HepG2 (cell line): Measurements from ENCODE around the gene TIPRL. TPM values are rescaled to one million over a fixed set of nuclear protein-coding genes. Genes with fewer than 3 reads are reported as not detected.

Source experiments
- ATAC-seq: fragments of 200-7000 bp; cut with Tn5 transposase; 3 replicates; pipeline ENCODE4 v1.9.1; 2020; ENCODE audit warnings: mild to moderate bottlenecking, moderate library complexity
- BruUV-seq: library from RNA; stranded (reverse); fragments of 400-500 nt; replicated peaks from 2 replicates; lab custom pipeline; 2021; lab: Mats Ljungman, UMichigan
- CTCF ChIA-PET: fragments of 300-600 bp; formaldehyde crosslinking; extraction: SDS; loops from one replicate; lab custom pipeline; 2021; ENCODE audit warnings: low total read pairs, inconsistent platforms, low intra/inter-chr PET ratio; lab: Yijun Ruan, JAX
- POLR2A ChIA-PET: fragments of 350-600 bp; sonication (Branson Sonifier 250); formaldehyde crosslinking; loops from one replicate; lab custom pipeline; 2020; ENCODE audit warnings: antibody characterized with exemption, inconsistent platforms; lab: Yijun Ruan, JAX
- DNase-seq: peaks from one replicate; pipeline ENCODE4 v3.0.0-alpha.2; 2015; ENCODE audit warnings: low spot score
- FAIRE-seq: peaks from 3 replicates; lab custom pipeline; 2011; peaks lifted over from hg19 to GRCh38; lab: Jason Lieb, UNC
- H2AFZ ChIP-seq: one replicate; pipeline ENCODE4 v1.6.1; 2011; ENCODE audit warnings: low read length, inconsistent platforms
- H3K27ac ChIP-seq: fragments of 300-600 bp; 3 replicates; pipeline ENCODE4 v1.8.0; 2011; ENCODE audit warnings: mixed run types, mild to moderate bottlenecking, mixed read lengths, low read length, inconsistent platforms; ENCODE audit not compliant: insufficient read depth; ENCODE audit errors: extremely low read length
- H3K27me3 ChIP-seq, 2 experiments: fragments of 200-600 bp in 1 of 2; 2 replicates in 1 of 2; 3 replicates in 1 of 2; pipeline versions ENCODE4 v1.6.0 to v1.8.0; 2011; ENCODE audit warnings: low read length in 2 of 2, mild to moderate bottlenecking in 2 of 2, moderate library complexity in 2 of 2, inconsistent platforms in 1 of 2; ENCODE audit not compliant: insufficient read depth in 2 of 2, control insufficient read depth in 1 of 2
- H3K36me3 ChIP-seq, 2 experiments: fragments of 200-600 bp in 1 of 2; replicated peaks in 1 of 2; 2 replicates in 1 of 2; 3 replicates in 1 of 2; pipeline versions ENCODE4 v1.5.1 to v1.8.0; 2011; ENCODE audit warnings: low read length in 2 of 2, inconsistent platforms in 1 of 2; ENCODE audit not compliant: insufficient read depth in 2 of 2, control insufficient read depth in 1 of 2
- H3K4me1 ChIP-seq: 2 replicates; pipeline ENCODE4 v1.5.1; 2012; ENCODE audit warnings: low read length, inconsistent platforms; ENCODE audit not compliant: insufficient read depth
- H3K4me2 ChIP-seq: 2 replicates; pipeline ENCODE4 v1.6.0; 2011; ENCODE audit warnings: low read depth, low read length, inconsistent platforms
- H3K4me3 ChIP-seq, 3 experiments: fragments of 200-600 bp in 1 of 3; sonication (generic), shearing (Covaris generic) in 1 of 3; replicated peaks in 1 of 3; 2 replicates each; pipeline ENCODE4 v1.5.1; 2011 to 2016; ENCODE audit warnings: low read length in 3 of 3, inconsistent platforms in 2 of 3, low read depth in 2 of 3, mild to moderate bottlenecking in 2 of 3, control low read depth in 1 of 3, mixed read lengths in 1 of 3; ENCODE audit not compliant: insufficient read depth in 1 of 3
- H3K79me2 ChIP-seq: one replicate; pipeline ENCODE4 v1.6.1; 2011; ENCODE audit warnings: low read length, inconsistent platforms; ENCODE audit not compliant: insufficient read depth
- H3K9ac ChIP-seq: 2 replicates; pipeline ENCODE4 v1.6.0; 2011; ENCODE audit warnings: mild to moderate bottlenecking, low read depth, low read length, inconsistent platforms; ENCODE audit not compliant: insufficient read depth
- H3K9me3 ChIP-seq: 2 replicates; pipeline ENCODE4 v1.5.1; 2012; ENCODE audit warnings: mild to moderate bottlenecking, low read length
- H4K20me1 ChIP-seq: 2 replicates; pipeline ENCODE4 v1.6.0; 2011; ENCODE audit warnings: inconsistent platforms, mild to moderate bottlenecking, low read length, moderate library complexity; ENCODE audit not compliant: insufficient read depth
- HES4 ChIP-seq: sonication (generic); formaldehyde crosslinking; IDR thresholded peaks from 2 replicates; pipeline ENCODE4 v1.9.0; 2021; ENCODE audit warnings: mild to moderate bottlenecking, missing genetic modification reagents, borderline replicate concordance
- HNRNPK ChIP-seq: fragments of 200-400 bp; formaldehyde crosslinking; IDR thresholded peaks from 2 replicates; pipeline ENCODE4 v1.6.1; 2018; ENCODE audit warnings: low read length, low read depth, moderate library complexity, mild to moderate bottlenecking; ENCODE audit not compliant: poor library complexity, severe bottlenecking
- HOXD1 ChIP-seq: sonication (generic); formaldehyde crosslinking; IDR thresholded peaks from 2 replicates; pipeline ENCODE4 v1.5.0; 2020; ENCODE audit warnings: missing genetic modification reagents
- MYNN ChIP-seq: sonication (generic); formaldehyde crosslinking; IDR thresholded peaks from 2 replicates; pipeline ENCODE4 v1.4.0; 2020; ENCODE audit warnings: mild to moderate bottlenecking, low read depth, missing genetic modification reagents
- PCBP1 ChIP-seq: fragments of 200-400 bp; formaldehyde crosslinking; IDR thresholded peaks from 2 replicates; pipeline ENCODE4 v1.6.1; 2017; ENCODE audit warnings: mild to moderate bottlenecking, low read depth, low read length, borderline replicate concordance
- RFX1 ChIP-seq: fragments of 450-650 bp; IDR thresholded peaks from 2 replicates; pipeline ENCODE4 v1.6.1; 2017
- SALL1 ChIP-seq: sonication (generic); formaldehyde crosslinking; IDR thresholded peaks from 2 replicates; pipeline ENCODE4 v1.8.0; 2022; ENCODE audit warnings: mild to moderate bottlenecking, missing genetic modification reagents
- SMC3 ChIP-seq: IDR thresholded peaks from 2 replicates; pipeline ENCODE4 v1.6.1; 2011; ENCODE audit warnings: low read length, improper control_type of control experiment
- STAG1 ChIP-seq: sonication (generic); formaldehyde crosslinking; IDR thresholded peaks from 2 replicates; pipeline ENCODE4 v1.4.0; 2020; ENCODE audit warnings: missing genetic modification reagents
- THAP11 ChIP-seq: IDR thresholded peaks from 2 replicates; pipeline ENCODE4 v1.6.1; 2016; ENCODE audit warnings: missing biosample characterization, missing genetic modification reagents
- XRCC5 ChIP-seq: fragments of 200-400 bp; formaldehyde crosslinking; optimal IDR thresholded peaks from 2 replicates; pipeline ENCODE3; 2017; ENCODE audit warnings: mild to moderate bottlenecking, low read length
- ZNF124 ChIP-seq: sonication (generic); formaldehyde crosslinking; IDR thresholded peaks from 2 replicates; pipeline ENCODE4 v1.4.0; 2020; ENCODE audit warnings: missing genetic modification reagents
- ZNF331 ChIP-seq: sonication (generic); formaldehyde crosslinking; IDR thresholded peaks from 2 replicates; pipeline ENCODE4 v1.4.0; 2020; ENCODE audit warnings: missing genetic modification reagents
- ZNF619 ChIP-seq: sonication (generic); formaldehyde crosslinking; IDR thresholded peaks from 2 replicates; pipeline ENCODE4 v1.4.0; 2020; ENCODE audit warnings: mild to moderate bottlenecking, missing genetic modification reagents
- ZNF644 ChIP-seq: IDR thresholded peaks from 2 replicates; pipeline ENCODE4 v1.6.1; 2016; ENCODE audit warnings: low read depth
- ZNF747 ChIP-seq: sonication (generic); formaldehyde crosslinking; IDR thresholded peaks from 2 replicates; pipeline ENCODE4 v1.8.1; 2023; ENCODE audit warnings: missing genetic modification reagents, mild to moderate bottlenecking, borderline replicate concordance
- ZNF777 ChIP-seq: sonication (generic); formaldehyde crosslinking; IDR thresholded peaks from 2 replicates; pipeline ENCODE4 v1.4.0; 2020; ENCODE audit warnings: missing genetic modification reagents
- ZSCAN25 ChIP-seq: sonication (generic); formaldehyde crosslinking; IDR thresholded peaks from 2 replicates; pipeline ENCODE4 v1.8.0; 2022; ENCODE audit warnings: mild to moderate bottlenecking, missing genetic modification reagents
- WGBS: methylation state at CpG from one replicate; pipeline ENCODE4 v1.1.6; 2017; ENCODE audit warnings: low lambda C conversion rate; 5-methylcytosine and 5-hydroxymethylcytosine counted together
- in situ Hi-C: cut with HindIII; loops from 2 replicates; pipeline ENCODE4 v1.10.0; 2017; ENCODE audit warnings: low pct_unique_long_range_greater_than_20kb; ENCODE audit not compliant: extremely low pct_ligation_motif_present
- intact Hi-C: fragments of 100-400 bp; cut with micrococcal nuclease; formaldehyde crosslinking; loops from one replicate; pipeline ENCODE4 v1.10.0; 2022; ENCODE audit not compliant: unreplicated experiment
- polyA plus RNA-seq, 8 experiments: library from polyadenylated mRNA; depleted of rRNA in 3 of 8; stranded (reverse) in 7 of 8; unstranded in 1 of 8; fragments of >200 nt; fragmentation: Illumina TruSeq in 4 of 8; extraction: Trizol in 4 of 8; gene quantifications; 2 replicates each; pipeline versions ENCODE4 v1.2.1 to v1.2.3, GENCODE V29; 2011 to 2016; ENCODE audit warnings: low read depth in 4 of 8, missing spikeins in 1 of 8, mixed read lengths in 1 of 8; ENCODE audit not compliant: insufficient read depth in 1 of 8
- total RNA-seq, 5 experiments: library from RNA; depleted of rRNA; stranded (reverse); fragments of >200 nt; fragmentation: Illumina TruSeq; extraction: Trizol; gene quantifications; 2 replicates each; pipeline ENCODE4 v1.2.3, GENCODE V29; 2016; ENCODE audit warnings: low read depth in 1 of 5
- TF ChIP-seq, protein P1 (sequence below): sonication (generic); formaldehyde crosslinking; IDR thresholded peaks from 2 replicates; pipeline ENCODE4 v1.4.0; 2020; ENCODE audit warnings: missing genetic modification reagents, borderline replicate concordance
- TF ChIP-seq, protein P2 (sequence below): sonication (generic); formaldehyde crosslinking; IDR thresholded peaks from 2 replicates; pipeline ENCODE4 v1.5.0; 2020; ENCODE audit warnings: mild to moderate bottlenecking, missing genetic modification reagents, moderate library complexity

The TIPRL gene
- total and polyA plus RNA-seq, 2 of the 13 experiments (the other 11 are each of a cell fraction or from before 2014, with no cell fraction given) = 10.1 to 22.8 TPM

- TF ChIP-seq ZNF747 (CRISPR knock-in tag) (no peak), HOXD1 (CRISPR knock-in tag) (no peak), HES4 (CRISPR knock-in tag) (no peak)
- TF ChIP-seq, protein P1, sequence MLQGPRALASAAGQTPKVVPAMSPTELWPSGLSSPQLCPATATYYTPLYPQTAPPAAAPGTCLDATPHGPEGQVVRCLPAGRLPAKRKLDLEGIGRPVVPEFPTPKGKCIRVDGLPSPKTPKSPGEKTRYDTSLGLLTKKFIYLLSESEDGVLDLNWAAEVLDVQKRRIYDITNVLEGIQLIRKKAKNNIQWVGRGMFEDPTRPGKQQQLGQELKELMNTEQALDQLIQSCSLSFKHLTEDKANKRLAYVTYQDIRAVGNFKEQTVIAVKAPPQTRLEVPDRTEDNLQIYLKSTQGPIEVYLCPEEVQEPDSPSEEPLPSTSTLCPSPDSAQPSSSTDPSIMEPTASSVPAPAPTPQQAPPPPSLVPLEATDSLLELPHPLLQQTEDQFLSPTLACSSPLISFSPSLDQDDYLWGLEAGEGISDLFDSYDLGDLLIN (CRISPR knock-in tag) = no peak
These were observed 36.8 kb upstream of the TIPRL start (continued) for GRCh38 chr1:168141871-168142385.

DNA sequence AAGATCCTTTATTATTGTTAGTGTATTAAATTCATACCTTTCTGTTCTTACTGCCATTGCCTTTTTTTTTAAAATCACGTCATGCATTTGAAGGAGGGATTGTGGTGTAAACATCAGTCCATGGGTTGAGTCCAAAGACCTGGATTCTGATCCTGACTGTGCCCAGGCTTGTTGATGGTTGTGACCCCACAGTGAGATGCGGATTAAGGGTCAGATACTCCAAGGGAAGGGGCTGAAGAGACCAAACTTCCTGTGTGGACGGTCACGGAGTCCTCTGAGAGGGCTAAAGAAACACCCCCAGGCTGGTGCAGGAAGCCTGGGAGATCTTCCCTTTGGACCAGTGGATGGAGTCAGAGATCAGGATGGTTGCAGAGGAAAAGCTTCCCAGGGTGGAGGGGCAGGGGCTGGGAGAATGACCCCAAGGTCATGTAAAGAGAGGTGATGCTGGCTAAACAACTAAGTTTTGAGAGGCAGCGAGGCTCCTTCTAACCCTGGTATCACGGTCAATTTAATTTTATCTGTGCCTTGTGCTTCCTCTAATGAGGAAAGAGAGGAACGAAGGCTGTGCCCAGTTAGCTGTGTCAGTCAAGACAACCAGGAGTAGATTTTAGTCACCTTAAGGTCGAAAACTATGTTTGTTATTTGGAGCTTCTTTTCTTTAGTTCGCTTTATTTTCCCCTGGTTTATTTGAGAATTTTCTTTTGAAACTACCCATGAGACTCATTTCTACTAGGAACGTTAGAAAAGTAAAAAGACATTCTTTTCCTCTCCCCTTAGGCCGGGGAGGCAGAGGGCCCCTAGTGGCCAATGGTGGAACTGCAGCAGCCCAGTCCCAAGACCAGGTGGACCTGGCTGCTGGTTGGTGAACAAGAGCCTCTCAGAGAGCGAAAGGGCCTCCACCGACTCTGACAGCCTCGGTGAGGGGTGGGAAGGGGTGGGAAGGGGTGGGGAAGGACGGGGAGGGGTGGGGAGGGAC is 33.3 kb upstream of the TIPRL start:
- FAIRE-seq = peak; percentile 72
- ChIA-PET CTCF (interaction anchor here (0.9 to 1.9 kb wide), 3 partner anchors 8 to 59 kb away, joined by 3 to 7 read pairs (median 3); partner anchors contain the start of gene GPR161), POLR2A (no interaction called here)
- ATAC-seq = peak; percentile 99
- H2AFZ ChIP-seq = peak overlapping the region; percentile 58
- DNase-seq = peak; percentile 75
- no peaks in the 10 kb centered on the region for H4K20me1 ChIP-seq
- H3K4me3 ChIP-seq = peak overlapping the region in 2 of 3 experiments; percentile 1 to 11; a peak in 3 of 6 replicates
- no TSS peak for BruUV-seq
- no peaks in the 10 kb centered on the region for H3K36me3 ChIP-seq
- no peaks in the 10 kb centered on the region for H3K79me2 ChIP-seq
- H3K9me3 ChIP-seq = no peaks in the 10 kb centered on the region
- H3K27ac ChIP-seq = no peak overlapping the region
- H3K27me3 ChIP-seq = no peaks in the 10 kb centered on the region
- in situ Hi-C loops (no loop called here), intact Hi-C loops (loop anchor here (5.0 kb wide), 1 partner anchor 53 kb away; no protein-coding TSS in a partner anchor)
- H3K4me2 ChIP-seq = peak overlapping the region; percentile 63
- H3K4me1 ChIP-seq = peaks cover 10% of the 10 kb centered on the region
- no peak overlapping the region for H3K9ac ChIP-seq
- 5% methylated on average over 15 of the region's 15 CpGs for WGBS
- TF ChIP-seq ZNF124 (CRISPR knock-in tag) = peak; percentile 31; the same call in 1 of the 2 replicates
- peak; percentile 96 for TF ChIP-seq HNRNPK
- TF ChIP-seq PCBP1 = peak; percentile 78; the same call in 1 of the 2 replicates
- TF ChIP-seq STAG1 = peak; percentile 50
- peak; percentile 78 for TF ChIP-seq ZSCAN25 (CRISPR knock-in tag)
- no peak for TF ChIP-seq MYNN (CRISPR knock-in tag)
- 0 out of 2 replicates have a peak, but pooled peaks have one; percentile 22 for TF ChIP-seq ZNF331 (CRISPR knock-in tag)
- TF ChIP-seq ZNF777 (CRISPR knock-in tag) = no peak
- 0 out of 2 replicates have a peak, but pooled peaks have one; percentile 26 for TF ChIP-seq ZNF644 (CRISPR knock-in tag)
- TF ChIP-seq SMC3 = 0 out of 2 replicates have a peak, but pooled peaks have one; percentile 8
- no peak for TF ChIP-seq ZNF619 (CRISPR knock-in tag)
- peak; percentile 90 for TF ChIP-seq XRCC5
- no peak for TF ChIP-seq RFX1
- 0 out of 2 replicates have a peak, but pooled peaks have one; percentile 10 for TF ChIP-seq SALL1 (CRISPR knock-in tag)
- TF ChIP-seq, protein P2, sequence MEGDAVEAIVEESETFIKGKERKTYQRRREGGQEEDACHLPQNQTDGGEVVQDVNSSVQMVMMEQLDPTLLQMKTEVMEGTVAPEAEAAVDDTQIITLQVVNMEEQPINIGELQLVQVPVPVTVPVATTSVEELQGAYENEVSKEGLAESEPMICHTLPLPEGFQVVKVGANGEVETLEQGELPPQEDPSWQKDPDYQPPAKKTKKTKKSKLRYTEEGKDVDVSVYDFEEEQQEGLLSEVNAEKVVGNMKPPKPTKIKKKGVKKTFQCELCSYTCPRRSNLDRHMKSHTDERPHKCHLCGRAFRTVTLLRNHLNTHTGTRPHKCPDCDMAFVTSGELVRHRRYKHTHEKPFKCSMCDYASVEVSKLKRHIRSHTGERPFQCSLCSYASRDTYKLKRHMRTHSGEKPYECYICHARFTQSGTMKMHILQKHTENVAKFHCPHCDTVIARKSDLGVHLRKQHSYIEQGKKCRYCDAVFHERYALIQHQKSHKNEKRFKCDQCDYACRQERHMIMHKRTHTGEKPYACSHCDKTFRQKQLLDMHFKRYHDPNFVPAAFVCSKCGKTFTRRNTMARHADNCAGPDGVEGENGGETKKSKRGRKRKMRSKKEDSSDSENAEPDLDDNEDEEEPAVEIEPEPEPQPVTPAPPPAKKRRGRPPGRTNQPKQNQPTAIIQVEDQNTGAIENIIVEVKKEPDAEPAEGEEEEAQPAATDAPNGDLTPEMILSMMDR (CRISPR knock-in tag) = peak; percentile 84
- TF ChIP-seq THAP11 (CRISPR knock-in tag) = no peak
